Renal cortical epithelial cell (primary cell): ENCODE results near the gene CRMP1. TPM values are rescaled to one million over a fixed set of nuclear protein-coding genes. Genes with fewer than 3 reads are reported as not detected.

Experiments used
- DNase-seq: peaks from one replicate; pipeline ENCODE4 v3.0.0-alpha.2; 2011; ENCODE audit warnings: low read depth
- total RNA-seq: library from RNA; depleted of rRNA; stranded (reverse); fragments of >200 nt; gene quantifications from 2 replicates; pipeline ENCODE4 v1.2.3, GENCODE V29; 2014

The CRMP1 gene
- total RNA-seq = 0.25 TPM in 1 of 2 replicates, not detected in the other

GRCh38 chr4:5893004-5893580 is at the start of gene CRMP1:
Gene CRMP1 (minus strand): TSS chr4:5893086. CDS start chr4:5892969, 117 bp downstream.
- DNase-seq = no peak

- no peak for DNase-seq
Observed at GRCh38 chr4:5941601-5942000, 48.7 kb upstream of the CRMP1 start.

DNA sequence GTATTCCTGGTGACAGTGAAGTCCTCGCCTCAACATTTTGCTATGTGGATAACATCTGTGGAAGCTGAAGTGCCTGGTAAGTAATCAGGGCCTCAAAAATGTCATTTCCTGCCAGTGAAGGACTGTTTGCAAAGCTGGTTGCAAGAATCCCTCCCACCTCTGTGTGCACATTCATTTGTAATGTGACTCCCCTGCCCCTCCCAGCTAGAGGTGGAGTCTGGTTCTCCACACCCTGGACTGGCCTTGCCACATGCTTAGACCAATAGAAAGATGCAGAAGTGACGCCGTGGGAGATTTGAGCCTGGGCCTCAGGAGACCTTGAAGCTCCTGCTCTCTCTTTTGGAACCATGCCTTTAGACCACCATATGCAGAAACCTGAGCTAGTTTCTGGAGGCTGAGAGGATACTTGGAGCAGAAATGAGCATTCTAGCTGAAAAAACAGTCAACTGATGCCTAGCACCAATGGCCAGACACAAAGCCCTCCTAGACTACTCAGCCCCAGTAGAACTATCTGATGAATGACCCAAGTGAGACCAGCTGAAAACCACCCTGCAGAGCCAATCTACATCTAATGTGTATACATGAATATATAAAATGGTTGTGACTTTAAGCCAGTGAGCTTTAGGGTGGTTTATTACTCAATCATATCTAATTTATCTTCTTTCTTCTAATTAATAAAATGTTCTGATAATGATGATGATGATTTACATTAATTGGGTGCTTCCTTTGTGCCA is 47.8 kb upstream of the CRMP1 start:
- DNase-seq = peak; percentile 0

- no peak for DNase-seq
Observed at GRCh38 chr4:5933996-5934831, 41.3 kb upstream of the CRMP1 start.

GRCh38 chr4:5933116-5933515 is 40.2 kb upstream of the CRMP1 start:
- DNase-seq = no peak

- DNase-seq = no peak
Observed at GRCh38 chr4:5932035-5932568, 39.2 kb upstream of the CRMP1 start.

DNA sequence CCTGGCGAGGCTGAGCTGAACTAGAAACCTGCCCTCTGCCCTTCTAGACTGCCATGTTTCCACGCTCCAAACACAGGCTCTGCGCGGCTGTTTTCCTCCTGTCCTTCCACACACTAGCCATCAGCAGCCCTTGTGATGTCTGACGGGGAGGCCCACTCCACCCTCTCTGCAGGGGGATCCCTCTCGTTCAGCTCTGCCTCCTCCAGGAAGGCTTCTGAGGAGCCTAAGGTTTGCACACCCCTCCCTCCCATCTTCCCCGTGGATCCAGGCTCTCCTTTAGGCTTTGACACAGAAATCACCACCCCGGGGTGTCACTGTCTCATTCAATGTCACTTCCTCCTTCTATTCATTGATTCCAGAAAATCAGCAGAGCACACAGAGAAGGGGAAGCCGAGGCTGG is 38.6 kb upstream of the CRMP1 start:
- no peak for DNase-seq

DNA sequence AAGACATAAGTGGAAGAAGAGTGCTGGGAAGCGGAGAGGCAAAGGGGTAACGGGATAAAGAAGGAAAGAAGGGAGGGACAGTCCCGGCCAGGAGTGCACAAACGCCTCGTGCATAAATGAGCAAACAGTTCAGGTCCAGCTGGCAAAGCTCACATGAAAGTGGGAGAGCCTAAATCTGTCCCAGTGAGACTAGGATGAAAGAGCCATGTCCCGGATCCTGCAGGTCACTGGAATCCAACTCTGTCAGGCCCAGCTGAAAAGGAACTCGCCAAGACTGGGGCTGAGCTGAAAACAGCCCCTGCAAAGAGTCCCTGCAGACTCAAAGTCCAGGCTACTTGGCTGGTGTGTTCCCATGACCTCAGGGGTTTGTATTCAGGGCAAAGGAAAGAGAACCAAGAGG is 38.0 kb upstream of the CRMP1 start:
- DNase-seq = no peak

DNA sequence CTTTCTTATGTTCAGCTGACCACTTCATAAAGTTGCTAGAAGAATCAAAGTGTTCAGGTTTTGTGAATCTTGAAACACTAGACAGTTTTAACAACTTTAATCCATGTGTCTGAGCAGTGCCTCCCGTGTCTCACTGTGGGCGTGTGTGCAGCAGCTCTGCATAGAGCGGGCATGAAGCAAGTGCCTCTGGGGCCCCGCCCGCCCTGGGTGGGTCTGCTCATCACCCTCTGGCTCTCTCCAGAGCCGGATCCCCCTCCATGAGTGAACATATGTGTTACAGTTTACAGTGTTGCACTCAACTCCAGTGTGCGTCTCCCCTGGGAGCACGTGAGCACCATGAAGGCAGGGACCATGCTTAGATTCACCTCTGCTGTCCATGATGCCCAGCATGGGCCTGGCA is 37.6 kb upstream of the CRMP1 start:
- DNase-seq = no peak

GRCh38 chr4:5928844-5929420 is 36.0 kb upstream of the CRMP1 start:
- DNase-seq = no peak

DNA sequence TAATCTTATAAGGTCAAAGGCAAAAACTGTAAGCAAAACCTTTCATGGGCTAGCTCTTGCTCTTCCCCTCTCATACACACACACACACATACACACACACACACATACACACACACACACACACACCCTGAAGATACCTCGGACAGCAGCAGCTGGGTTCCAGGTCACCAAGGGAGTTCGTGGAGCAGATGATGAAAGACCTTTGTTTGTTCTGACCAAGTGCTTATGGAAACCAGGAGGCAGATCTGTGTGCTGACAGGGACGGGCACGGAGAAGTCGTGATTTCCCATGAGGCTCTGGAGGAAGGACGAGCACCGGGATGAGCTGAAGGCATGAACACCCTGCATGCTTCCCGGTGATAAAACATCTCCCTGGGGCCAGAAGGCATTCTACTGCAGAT is 35.4 kb upstream of the CRMP1 start:
- DNase-seq = no peak

GRCh38 chr4:5927747-5928146 is 34.9 kb upstream of the CRMP1 start:
- no peak for DNase-seq

DNA sequence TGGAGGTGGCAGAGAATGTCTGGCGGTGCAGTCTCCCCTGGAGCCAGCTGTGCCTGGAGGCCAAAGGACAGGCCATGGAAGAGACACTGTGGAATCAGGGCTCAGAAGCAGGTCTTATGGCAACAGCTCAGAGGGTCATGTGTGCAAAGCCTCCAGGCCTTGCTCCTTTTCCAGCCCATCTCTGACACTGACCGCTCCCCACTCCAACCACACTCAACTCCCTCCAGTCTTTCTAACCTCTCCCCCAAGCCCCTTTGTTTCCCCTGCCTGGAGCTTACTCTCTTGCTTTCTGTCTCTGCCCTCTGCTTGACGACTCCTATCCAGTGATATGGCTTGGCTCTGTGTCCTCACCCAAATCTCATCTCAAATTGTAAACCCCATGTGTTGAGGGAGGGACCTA is 34.2 kb upstream of the CRMP1 start:
- no peak for DNase-seq

GRCh38 chr4:5926598-5926997 is 33.7 kb upstream of the CRMP1 start:
- DNase-seq = no peak

DNA sequence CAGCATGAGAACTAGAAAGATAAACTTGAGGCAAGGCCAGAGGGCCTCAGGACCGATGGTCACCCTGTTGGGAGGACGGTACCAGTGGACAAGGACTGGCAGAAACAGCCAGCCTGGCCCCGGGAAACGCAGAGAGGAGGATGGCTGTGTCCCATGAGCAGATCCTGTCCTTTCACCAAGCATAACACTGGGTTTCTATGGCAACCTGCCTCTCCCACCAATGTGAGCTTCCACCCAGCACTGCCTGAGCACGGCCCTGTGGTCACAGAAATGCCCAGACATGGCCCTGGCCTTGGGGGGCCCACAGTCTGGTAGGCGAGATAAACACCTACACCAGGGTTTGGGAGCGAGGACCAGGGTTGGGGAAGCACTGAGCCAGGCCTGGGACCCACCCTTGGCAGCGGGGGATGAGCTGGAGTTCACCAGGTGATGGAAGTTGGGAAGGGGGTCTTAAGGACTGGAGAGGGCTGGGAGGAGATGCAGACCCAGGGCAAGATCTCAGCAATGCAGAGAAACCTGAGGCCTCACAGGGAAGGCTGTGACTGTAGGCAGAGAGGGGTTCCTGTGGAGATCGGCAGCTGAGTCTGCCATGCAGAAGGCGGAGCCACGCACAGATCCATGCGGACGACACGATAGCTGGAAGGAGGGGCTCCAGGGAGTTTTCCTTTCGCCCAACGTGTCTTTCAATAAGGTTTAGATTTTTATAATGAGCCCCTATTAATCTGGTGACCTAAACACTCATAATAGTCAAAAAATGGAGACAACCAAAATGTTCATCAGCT is 32.7 kb upstream of the CRMP1 start:
- DNase-seq = no peak

GRCh38 chr4:5924461-5925125 is 31.7 kb upstream of the CRMP1 start:
- no peak for DNase-seq

DNA sequence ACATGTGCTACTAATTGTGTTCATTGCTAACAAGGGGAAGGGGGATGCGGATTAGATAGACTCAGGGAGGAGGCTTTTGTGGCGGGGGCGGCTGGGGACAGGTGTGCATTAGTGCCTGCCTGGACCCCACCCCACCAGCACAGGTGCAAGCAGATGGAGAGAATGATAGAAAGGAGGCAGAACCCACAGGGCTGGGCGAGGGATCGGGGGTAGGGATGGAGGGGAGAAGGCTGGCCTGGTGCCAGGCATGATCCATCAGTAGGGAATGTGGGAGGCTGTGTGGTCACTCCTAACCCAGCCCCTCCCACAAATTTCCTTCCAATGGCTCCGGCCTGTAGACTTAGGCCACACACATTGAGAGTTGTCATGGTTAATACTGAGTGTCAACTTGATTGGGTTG is 30.5 kb upstream of the CRMP1 start:
- no peak for DNase-seq

GRCh38 chr4:5922556-5922955 is 29.7 kb upstream of the CRMP1 start:
- no peak for DNase-seq

DNA sequence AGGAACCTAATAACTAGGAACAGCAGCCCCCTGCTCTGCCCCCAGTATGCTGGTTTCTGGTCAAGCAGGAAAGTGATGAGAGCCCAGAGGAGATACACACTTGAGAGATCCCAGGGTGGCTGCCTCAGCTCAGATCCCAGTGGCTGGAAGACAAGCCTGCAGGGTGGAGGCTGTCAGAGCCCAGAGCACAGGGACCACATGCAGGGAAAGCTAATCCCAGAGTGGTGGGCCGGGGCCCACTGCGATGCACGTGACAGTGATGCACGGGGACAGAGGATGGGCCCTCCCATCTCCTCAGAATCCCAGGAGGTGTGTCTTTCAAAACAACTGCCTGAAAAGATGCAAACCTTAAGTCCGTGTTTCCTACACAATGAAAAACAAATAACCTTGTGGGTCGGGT is 29.1 kb upstream of the CRMP1 start:
- no peak for DNase-seq

- DNase-seq = no peak
Observed at GRCh38 chr4:5921101-5921980, 28.5 kb upstream of the CRMP1 start.
